Adipocyte (in vitro differentiated cells): ENCODE data around the gene INPP4A.

ENCODE experiments used
- DNase-seq: peaks from one replicate; pipeline ENCODE4 v3.0.0-alpha.2; 2015; ENCODE audit warnings: low read depth
- H3K27me3 ChIP-seq: replicated peaks from 2 replicates; pipeline ENCODE4 v1.7.0; 2013; ENCODE audit warnings: mild to moderate bottlenecking, low read length, moderate library complexity; ENCODE audit not compliant: control insufficient read depth, insufficient read depth
- H3K36me3 ChIP-seq: 2 replicates; pipeline ENCODE4 v1.7.0; 2013; ENCODE audit warnings: low read length, mild to moderate bottlenecking, moderate library complexity; ENCODE audit not compliant: control insufficient read depth, insufficient read depth, severe bottlenecking
- H3K4me1 ChIP-seq: 2 replicates; pipeline ENCODE4 v1.7.0; 2013; ENCODE audit warnings: mild to moderate bottlenecking, low read length, moderate library complexity; ENCODE audit not compliant: control insufficient read depth, insufficient read depth
- H3K4me3 ChIP-seq: 2 replicates; pipeline ENCODE4 v1.7.0; 2013; ENCODE audit warnings: mild to moderate bottlenecking, low read length, moderate library complexity
- H3K9ac ChIP-seq: 2 replicates; pipeline ENCODE4 v1.7.0; 2013; ENCODE audit warnings: mild to moderate bottlenecking, low read length, moderate library complexity
- H3K9me3 ChIP-seq: 2 replicates; pipeline ENCODE4 v1.7.0; 2013; ENCODE audit warnings: mild to moderate bottlenecking, low read length, moderate library complexity; ENCODE audit not compliant: control insufficient read depth

The INPP4A gene

DNA sequence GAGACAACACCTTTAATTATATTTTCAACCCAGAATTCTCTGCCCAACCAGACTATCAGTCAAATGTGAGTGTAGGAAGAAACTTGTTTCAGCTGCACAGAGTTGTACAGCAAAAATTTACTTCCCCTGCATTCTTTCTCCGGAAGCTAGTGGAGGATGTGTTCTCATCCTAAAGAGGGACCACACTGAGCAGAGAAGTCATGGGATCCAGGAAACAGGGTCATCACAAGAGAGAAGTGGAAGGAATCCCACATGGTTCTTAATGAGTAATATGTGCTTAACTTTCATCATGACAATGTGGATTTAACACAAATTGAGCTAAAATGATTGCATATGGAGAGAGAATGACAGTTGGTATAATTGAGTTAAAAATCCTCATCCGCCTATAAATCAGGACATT is 78.2 kb downstream of the INPP4A start:
- H3K36me3 ChIP-seq: no peaks in the 10 kb centered on the region
- no peaks in the 10 kb centered on the region for H3K4me1 ChIP-seq
- H3K27me3 ChIP-seq: no peaks in the 10 kb centered on the region
- no peak overlapping the region for H3K4me3 ChIP-seq
- no peak overlapping the region for H3K9ac ChIP-seq
- no peaks in the 10 kb centered on the region for H3K9me3 ChIP-seq
- DNase-seq: no peak

GRCh38 chr2:98524168-98524567 is 79.5 kb downstream of the INPP4A start:
- Histone ChIP-seq H3K27me3 (no peaks in the 10 kb centered on the region), H3K4me1 (no peaks in the 10 kb centered on the region), H3K4me3 (no peak overlapping the region), H3K36me3 (no peaks in the 10 kb centered on the region), H3K9ac (no peak overlapping the region), H3K9me3 (peaks cover 5% of the 10 kb centered on the region)
- no peak for DNase-seq

DNA sequence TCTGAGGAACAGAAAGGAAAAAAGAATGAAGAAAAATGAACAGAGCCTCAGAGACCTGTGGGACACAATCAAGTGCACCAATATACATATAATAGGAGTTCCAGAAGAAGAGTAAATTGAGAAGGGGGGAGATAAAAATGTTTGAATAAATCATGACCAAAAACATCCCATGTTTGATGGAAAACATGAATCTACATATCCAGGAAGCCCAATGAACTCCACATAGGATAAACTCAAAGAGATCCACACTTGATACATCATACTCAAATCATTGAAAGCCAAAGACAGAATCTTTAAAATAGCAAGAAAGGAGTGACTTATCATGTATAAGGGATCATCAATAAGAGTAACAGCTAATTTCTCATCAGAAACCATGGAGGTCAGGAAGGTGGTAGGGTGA is 83.7 kb downstream of the INPP4A start:
- H3K9me3 ChIP-seq: peaks cover 5% of the 10 kb centered on the region
- H3K4me3 ChIP-seq: no peak overlapping the region
- DNase-seq: no peak
- H3K9ac ChIP-seq: no peak overlapping the region
- no peaks in the 10 kb centered on the region for H3K4me1 ChIP-seq
- no peaks in the 10 kb centered on the region for H3K27me3 ChIP-seq
- peaks cover 3% of the 10 kb centered on the region for H3K36me3 ChIP-seq

DNA sequence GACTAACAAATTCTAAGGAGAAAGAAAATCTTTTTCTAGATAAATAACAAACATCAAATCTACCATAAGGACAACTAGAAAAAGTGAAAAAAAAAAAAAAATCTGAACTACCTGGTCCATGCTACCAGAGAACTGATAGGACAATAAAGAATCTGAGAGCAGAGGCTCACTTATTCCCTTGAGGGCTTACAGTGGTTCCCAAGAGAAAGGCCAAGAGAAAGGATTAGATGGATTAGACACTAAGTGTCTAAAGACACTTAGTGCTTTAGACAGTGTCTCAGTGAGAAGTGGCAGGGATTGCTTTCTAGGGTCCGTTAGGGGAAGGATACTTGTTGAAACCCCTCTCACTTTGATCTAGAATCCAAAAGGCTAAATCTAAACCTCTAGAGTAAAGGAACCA is 85.5 kb downstream of the INPP4A start:
- Histone ChIP-seq H3K27me3 (no peaks in the 10 kb centered on the region), H3K9ac (no peak overlapping the region), H3K9me3 (peaks cover 5% of the 10 kb centered on the region), H3K36me3 (peaks cover 12% of the 10 kb centered on the region), H3K4me3 (no peak overlapping the region), H3K4me1 (no peaks in the 10 kb centered on the region)
- DNase-seq: no peak

DNA sequence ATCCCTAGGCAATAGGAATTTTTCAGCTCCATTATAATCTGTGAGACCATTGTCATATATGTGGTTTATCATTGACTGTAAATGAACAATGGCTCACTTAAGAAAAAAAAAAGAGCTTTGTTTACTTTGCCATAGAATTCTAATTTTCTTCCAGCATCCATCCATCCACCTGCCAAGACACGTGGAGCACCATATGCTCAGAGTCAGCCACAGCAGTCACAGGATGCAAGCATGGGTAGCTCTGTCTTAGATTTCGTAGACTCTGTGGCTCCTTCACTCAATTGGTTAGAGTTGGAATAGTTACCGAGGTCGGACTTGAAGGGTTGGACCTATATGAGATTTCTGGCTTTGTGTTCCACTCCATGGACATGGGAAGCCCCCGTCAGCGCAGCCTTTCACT is 88.1 kb downstream of the INPP4A start:
- H3K27me3 ChIP-seq: no peaks in the 10 kb centered on the region
- H3K9ac ChIP-seq: no peak overlapping the region

DNA sequence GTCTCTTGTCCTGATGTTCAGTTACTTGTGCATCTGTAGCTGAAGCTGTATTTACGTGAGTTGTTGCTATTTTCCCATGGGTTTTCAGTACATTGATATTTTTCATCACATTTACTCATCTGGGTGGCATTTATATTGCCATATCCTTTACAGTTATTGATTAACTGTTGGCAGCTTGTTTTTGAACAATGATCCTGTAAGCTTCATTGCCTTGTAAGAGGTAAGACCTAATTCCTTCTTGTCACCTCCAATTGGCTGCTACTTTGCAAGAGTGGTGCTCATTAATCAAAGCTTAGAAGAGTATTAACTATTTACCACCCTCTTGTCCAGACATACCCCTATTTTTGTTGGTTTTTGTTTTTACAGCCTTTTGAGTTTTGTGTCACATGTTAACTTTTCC is 88.9 kb downstream of the INPP4A start:
- H3K27me3 ChIP-seq: no peaks in the 10 kb centered on the region
- H3K4me3 ChIP-seq: no peak overlapping the region
- no peaks in the 10 kb centered on the region for H3K9me3 ChIP-seq
- peaks cover 36% of the 10 kb centered on the region for H3K36me3 ChIP-seq
- H3K9ac ChIP-seq: no peak overlapping the region
- no peaks in the 10 kb centered on the region for H3K4me1 ChIP-seq
- DNase-seq: no peak

More for the DNA sequence above, 88.1 kb downstream of the INPP4A start:
- H3K4me3 ChIP-seq: no peak overlapping the region
- H3K4me1 ChIP-seq: no peaks in the 10 kb centered on the region
- DNase-seq: no peak
- peaks cover 29% of the 10 kb centered on the region for H3K36me3 ChIP-seq
- H3K9me3 ChIP-seq: peaks cover 5% of the 10 kb centered on the region

DNA sequence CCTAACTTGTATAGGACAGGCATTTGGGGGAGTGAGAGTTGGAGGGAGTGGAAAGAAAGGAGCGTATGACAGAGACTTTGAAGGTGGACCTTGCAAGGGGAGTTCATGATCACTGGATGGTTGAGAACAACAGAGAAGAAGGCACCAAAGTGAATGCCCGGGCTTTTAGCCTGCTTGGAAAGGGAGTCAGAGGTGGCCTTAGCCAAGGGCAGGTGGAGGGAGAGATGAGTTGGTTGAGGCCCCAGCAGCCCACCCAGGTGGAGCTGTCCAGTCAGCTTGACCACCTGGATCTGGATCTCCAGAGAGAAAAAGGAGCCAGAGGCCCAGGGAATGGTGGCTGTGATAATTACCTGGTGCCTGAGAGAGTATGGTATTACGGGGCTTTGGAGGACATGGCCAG is 90.1 kb downstream of the INPP4A start:
- peaks cover 48% of the 10 kb centered on the region for H3K36me3 ChIP-seq
- no peak overlapping the region for H3K4me3 ChIP-seq
- H3K4me1 ChIP-seq: no peaks in the 10 kb centered on the region
- no peaks in the 10 kb centered on the region for H3K9me3 ChIP-seq
- no peak overlapping the region for H3K9ac ChIP-seq
- no peaks in the 10 kb centered on the region for H3K27me3 ChIP-seq
- no peak for DNase-seq

- no peak overlapping the region for H3K4me3 ChIP-seq
- H3K9me3 ChIP-seq: no peaks in the 10 kb centered on the region
- H3K4me1 ChIP-seq: no peaks in the 10 kb centered on the region
- H3K9ac ChIP-seq: no peak overlapping the region
- peaks cover 48% of the 10 kb centered on the region for H3K36me3 ChIP-seq
- no peak for DNase-seq
- H3K27me3 ChIP-seq: no peaks in the 10 kb centered on the region
These were observed 91.5 kb downstream of the INPP4A start for GRCh38 chr2:98535971-98536677.

DNA sequence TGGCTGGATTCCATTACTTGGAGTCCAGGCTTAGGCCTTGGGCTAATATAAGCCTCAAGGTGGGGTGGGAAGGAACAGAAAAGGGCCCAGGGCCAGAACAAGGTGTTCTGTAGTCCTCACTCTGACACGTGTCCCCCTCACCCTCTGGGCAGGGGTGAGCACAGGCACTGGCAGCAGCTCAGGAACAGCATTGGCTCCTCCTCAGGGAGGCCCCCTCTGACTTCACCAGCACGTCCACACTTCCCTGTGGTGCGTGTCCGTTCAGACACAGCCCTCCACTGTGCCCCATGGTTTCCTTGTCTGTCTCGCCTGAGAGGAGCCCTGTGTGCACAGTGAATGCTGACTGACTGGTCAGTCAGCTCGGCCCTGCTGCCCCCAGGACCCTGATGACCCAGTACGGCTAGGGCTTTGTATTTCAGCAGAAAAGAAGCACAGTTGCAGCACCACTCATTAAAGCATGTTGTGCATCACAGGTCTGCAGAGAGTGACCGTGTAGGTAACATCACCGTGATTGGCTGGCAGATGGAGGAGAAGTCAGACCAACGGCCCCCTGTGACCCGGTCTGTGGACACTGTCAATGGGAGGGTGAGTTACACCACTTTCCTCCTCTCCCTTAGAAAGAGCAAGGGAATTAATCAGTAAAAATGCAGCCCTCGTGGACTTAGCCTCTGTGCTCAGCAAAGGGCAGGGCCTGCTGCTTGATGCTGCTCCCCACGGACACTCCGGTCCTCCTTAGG is 92.9 kb downstream of the INPP4A start:
- Histone ChIP-seq H3K36me3 (peaks cover 48% of the 10 kb centered on the region), H3K27me3 (no peaks in the 10 kb centered on the region)
- no peak for DNase-seq

DNA sequence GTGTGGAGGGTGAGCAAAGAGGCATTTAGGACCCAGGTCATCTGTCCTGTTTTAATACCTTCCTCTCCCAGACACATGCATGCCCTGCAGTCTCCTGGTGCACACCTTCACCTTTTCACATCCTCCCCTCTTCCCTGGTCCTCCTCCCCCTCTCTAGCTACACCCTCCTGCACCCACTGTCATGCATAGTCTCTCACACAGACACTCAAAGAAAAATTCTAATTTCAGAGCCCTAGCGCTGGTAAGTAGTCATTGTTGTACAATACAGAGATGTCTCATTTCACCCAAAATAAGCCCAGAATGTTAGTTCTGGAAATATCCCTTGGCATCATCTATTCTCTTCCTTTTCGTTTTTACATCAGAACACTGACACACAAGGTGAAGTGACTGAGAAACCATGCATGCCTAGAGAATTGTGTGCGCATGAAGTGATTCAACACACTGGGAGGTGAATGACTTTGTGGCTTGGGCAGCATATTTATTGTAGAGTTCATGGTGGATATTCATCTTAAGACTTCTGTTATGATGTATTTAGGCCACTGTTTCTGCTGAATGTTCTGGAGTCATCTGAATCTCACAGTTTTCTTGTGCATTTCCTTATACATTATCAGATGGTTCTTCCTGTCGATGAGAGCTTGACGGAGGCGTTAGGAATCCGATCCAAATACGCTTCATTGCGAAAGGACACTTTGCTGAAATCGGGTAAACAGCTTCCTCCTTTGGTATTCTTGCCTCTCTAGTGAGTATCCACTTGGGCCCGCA is 93.8 kb downstream of the INPP4A start:
- Histone ChIP-seq H3K4me1 (no peaks in the 10 kb centered on the region), H3K36me3 (peaks cover 48% of the 10 kb centered on the region), H3K9ac (no peak overlapping the region), H3K9me3 (no peaks in the 10 kb centered on the region), H3K4me3 (no peak overlapping the region), H3K27me3 (no peaks in the 10 kb centered on the region)
- DNase-seq: no peak

More for the DNA sequence above, 92.9 kb downstream of the INPP4A start:
- H3K4me1 ChIP-seq: no peaks in the 10 kb centered on the region
- no peak overlapping the region for H3K9ac ChIP-seq
- H3K9me3 ChIP-seq: no peaks in the 10 kb centered on the region
- H3K4me3 ChIP-seq: no peak overlapping the region

DNA sequence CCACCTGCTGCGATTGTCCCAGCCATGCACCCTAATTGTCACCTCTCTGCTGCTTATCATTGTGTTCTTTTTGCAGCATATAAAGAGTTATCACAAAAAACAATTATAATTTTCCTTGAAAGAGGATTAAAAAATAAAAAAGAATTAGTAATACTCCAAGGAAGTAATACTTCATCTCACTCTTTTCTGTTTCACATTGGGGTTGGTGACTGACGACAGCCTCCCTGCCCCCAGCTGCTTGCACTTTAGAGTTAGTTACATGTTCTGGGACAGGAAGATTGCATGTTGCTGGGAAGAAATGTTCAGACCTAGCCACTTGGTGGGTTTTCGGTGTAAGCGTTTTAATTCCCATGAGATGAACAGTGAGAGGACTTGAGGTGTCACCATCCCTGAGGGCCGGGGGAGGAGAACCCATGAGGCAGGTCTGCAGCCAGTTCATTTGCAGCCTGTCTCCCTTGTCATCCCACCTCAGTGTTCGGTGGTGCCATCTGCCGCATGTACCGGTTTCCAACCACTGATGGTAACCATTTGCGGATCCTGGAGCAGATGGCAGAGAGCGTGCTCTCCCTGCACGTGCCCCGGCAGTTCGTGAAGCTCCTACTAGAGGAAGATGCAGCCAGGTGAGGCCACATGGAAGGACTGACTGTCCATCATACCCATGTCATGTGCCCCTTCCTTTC is 94.5 kb downstream of the INPP4A start:
- H3K4me3 ChIP-seq: no peak overlapping the region
- no peaks in the 10 kb centered on the region for H3K4me1 ChIP-seq
- no peaks in the 10 kb centered on the region for H3K9me3 ChIP-seq
- H3K9ac ChIP-seq: no peak overlapping the region
- H3K27me3 ChIP-seq: no peaks in the 10 kb centered on the region
- DNase-seq: no peak
- H3K36me3 ChIP-seq: peaks cover 45% of the 10 kb centered on the region
